HG02623 (cell line): Measurements from ENCODE around the gene TAF7L.

ENCODE experiments used
- ATAC-seq: cut with Tn5 transposase; IDR thresholded peaks from one replicate; pipeline ENCODE4 v1.9.1; 2021; ENCODE audit warnings: moderate library complexity; ENCODE audit not compliant: unreplicated experiment

Gene TAF7L

GRCh38 chrX:101223226-101223625, 67.9 kb downstream of the TAF7L start:
- ATAC-seq = no peak

GRCh38 chrX:101220662-101221260, 70.4 kb downstream of the TAF7L start:
- no peak for ATAC-seq

GRCh38 chrX:101219864-101220346, 71.2 kb downstream of the TAF7L start:
- no peak for ATAC-seq

GRCh38 chrX:101219116-101219863, 71.8 kb downstream of the TAF7L start, which contains the start of gene DRP2:
Gene DRP2 (plus strand): TSS chrX:101219786. CDS start chrX:101231648, 11,862 bp downstream.
- ATAC-seq = no peak
